HG02571 (cell line): Measurements from ENCODE around the gene ARF6.
"Not testable (repeated sequence)": the region's sequence is repeated elsewhere in the genome, so short reads cannot be mapped to it uniquely, and the experiment has no call there.

Experiments
- ATAC-seq: cut with Tn5 transposase; IDR thresholded peaks from one replicate; pipeline ENCODE4 v1.9.1; 2021; ENCODE audit warnings: mild to moderate bottlenecking, moderate library complexity; ENCODE audit not compliant: unreplicated experiment

The ARF6 gene

DNA sequence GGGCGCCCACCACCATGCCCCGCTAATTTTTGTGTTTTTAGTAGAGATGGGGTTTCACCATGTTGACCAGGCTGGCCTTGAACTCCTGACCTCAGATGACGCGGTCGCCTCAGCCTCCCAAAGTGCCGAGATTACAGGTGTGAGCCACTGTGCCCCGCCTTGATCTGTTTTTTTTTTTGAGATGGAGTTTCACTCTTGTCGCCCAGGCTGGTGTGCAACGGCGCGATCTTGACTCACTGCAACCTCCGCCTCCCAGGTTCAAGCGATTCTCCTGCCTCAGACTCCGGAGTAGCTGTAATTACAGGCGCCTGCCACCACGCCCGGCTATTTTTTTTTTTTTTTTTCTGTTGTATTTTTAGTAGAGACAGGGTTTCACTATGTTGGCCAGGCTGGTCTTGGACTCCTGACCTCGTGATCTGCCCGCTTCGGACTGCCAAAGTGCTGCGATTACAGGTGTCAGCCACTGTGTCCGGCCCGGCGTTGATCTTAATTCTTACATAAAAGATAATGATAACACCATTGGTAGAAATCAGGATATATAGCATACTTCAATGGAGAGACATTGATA lies 9.9 kb downstream of the ARF6 start:
- not testable (repeated sequence) for ATAC-seq

DNA sequence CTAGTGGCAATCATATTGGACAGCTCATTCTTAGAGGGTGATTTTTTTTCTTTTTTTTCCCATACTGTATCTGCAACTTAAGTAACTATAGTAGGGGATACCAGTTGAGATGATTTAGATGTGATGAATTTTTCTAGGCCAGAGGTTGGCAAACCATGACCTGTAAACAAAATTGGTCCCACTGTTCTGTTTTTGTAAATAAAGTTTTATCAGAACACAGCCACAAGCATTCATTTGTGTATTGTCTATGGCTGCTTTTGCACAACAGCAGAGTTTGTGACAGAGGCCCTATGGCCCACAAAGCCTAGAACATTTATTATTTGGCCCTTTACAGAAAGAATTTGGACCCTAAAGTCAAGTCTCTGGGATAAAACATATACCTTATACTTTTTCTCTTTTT lies 11.4 kb downstream of the ARF6 start:
- ATAC-seq: no peak

DNA sequence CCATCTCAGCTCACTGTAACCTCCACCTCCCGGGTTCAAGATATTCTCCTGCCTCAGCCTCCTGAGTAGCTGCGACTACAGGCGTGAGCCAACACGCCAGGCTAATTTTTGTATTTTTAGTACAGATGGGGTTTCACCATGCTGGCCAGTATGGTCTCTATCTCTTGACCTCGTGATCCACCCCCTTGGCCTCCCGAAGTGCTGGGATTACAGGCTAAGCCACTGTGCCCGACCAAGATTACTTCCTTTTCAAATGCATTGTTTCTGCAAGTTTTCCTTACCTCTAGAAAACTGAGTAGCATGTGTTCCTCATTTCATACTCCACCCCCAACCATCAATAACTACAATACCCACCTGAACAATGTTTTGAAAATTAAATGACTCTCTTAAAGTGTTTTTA lies 13.1 kb downstream of the ARF6 start:
- no peak for ATAC-seq

DNA sequence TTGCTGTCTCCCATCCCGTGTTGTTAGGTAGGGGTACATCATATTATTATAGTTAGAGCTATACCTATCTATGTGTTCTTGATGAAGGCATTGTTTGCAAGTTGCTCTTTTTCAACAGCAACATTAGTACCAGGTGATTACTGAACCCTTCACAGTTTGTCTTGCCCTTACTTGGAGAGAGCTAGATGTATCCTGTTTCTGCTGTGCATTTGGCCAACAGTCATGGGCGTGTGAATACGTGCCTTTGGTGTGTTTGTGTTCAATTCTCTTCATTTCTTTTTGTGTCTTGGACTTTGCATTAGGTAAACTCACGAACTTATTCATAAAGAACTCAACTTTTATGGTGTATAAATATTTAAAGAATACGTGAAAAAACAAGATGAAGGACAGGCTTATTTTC lies 14.3 kb downstream of the ARF6 start:
- ATAC-seq: no peak

DNA sequence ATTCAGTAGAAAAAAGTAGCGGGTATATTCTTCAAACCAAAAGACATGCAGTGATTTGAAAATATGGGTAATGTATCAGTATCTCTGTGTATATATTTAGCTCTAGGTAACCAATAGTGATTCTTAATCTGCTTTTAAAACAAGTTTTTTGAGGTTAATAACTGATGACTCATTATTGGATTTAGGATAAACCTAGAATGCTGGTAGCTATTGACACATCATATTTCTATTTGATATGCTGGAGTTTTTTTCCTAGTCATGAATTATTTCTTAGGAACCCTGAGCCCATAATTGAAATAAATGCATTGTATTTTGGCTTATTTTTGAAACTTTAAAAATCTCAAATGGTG lies 15.5 kb downstream of the ARF6 start:
- ATAC-seq: no peak

DNA sequence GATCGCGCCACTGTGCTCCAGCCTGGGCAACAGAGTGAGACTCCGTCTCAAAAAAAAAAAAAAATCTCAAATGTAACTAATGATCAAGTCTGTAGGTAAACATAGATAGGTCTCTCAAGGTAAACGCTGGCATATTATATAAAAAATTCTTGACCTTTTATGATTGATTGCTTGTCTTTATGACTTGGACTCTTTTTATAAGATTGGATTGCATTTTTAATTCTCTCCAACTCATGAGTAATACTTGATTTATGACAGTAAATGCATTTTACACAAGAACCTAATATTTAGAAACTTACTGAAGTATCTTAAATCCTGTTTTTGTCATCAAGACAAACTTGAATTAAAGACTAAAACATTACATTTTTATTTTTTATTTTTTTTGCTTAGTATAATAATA lies 16.1 kb downstream of the ARF6 start:
- ATAC-seq: no peak

DNA sequence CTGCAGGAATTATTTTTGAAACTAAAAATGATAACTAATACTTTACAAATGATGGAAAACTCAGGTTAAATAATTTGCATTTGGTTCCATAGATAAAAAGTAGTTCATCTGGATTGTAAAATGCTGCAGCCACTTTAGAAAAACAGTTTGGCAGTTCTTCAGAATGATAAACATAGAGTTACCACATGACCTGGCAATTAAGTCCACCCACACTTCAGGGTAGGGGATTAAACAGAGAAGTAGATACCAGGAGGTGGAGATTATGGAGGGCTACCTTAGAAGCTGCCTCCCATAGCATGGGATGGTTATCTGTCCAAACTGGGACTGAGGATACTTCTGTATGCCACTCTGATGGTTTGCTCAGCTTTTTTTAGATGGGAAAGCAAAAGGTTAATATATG lies 22.2 kb downstream of the ARF6 start:
- ATAC-seq: no peak

DNA sequence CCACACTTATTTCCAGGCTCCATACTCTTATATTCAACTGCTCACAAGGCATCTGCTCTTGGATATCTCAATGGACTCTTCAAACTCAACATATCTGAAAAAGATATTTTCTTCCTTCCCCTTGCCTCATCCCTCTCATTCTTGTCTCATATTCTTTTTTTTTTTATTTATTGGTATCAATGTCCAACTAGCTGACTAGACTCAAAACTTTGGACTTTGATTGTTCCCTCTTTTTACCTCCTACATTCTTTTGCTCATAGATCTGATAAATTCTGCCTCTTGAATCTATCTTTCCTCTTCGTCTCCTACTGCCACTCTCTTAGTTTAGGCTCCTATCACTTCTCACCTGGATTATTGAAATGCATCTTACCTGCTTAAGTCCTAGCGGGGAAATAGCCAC lies 25.8 kb downstream of the ARF6 start:
- ATAC-seq: no peak

DNA sequence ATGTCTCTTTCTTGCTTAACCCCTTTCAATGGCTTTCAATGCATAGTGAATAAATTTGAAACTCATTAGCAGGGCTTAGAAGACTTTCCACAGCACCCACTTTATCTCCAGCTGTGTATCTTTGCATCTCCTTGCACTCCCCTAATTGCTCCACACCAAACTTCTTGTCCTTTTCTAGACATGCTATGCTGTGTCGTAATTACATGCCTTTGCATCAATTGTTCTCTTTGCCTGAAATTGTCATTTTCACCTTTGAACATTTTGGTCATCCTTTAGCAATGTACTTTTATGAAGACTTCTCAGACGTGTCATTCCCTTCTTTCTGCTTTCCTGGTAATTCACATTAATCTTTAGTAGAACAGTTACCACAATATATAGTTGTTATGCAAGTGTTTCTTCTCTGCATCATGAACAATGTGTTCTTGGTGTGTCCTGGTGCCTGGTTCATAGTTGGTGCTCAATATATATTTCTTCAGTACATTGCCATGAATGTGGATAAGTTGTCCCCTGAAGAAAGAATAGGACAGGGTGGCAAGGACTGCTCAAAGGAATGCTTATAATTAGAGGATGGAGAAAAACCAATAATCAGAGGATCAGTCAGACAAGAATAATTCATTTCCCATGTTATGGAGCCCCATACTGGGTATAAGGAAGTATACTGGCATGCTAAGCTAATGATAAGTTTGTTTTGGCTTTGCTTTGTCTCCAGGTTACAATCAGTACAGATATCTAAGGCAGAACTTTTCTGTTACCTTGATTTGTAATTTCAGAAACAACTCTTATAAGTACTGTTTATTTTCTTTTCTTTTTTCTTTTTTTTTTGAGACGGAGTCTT lies 27.2 kb downstream of the ARF6 start:
- no peak for ATAC-seq

DNA sequence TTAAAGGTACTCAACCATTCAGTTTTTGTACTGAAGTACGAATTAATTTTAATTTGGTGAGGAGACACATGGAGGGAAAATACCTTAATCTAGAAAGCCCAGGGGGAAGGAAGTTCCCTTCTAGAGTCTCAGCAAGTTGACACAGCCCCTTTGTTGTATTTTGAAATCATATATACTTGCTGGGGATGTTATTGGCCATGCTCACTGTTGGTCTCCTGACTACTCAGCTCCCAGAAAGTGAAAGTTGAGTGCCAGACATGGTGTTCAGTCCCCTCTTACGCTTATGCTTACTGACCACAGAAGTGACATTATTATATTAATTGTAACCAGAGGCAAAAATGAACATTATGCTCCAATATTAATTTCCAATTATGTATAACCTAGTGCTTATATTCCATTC lies 28.1 kb downstream of the ARF6 start:
- no peak for ATAC-seq

DNA sequence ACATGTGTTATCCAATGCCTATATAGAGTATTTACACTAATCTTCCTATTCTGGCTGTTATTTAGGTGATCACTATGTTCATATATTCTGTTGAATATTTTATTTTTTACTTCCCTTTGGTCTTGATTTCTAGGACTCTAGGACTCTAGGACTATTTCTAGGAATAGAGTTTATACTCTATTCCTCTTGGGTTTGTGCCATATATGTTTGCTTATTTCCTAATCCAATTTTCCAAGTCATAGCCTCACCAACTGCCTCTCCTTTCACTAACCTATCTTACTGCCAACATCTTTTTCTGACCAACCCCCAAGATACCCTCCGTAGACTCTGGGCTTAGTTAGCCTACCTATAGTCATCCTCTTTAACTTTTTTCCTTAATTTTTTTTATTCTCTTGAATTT lies 28.5 kb downstream of the ARF6 start:
- ATAC-seq: no peak

DNA sequence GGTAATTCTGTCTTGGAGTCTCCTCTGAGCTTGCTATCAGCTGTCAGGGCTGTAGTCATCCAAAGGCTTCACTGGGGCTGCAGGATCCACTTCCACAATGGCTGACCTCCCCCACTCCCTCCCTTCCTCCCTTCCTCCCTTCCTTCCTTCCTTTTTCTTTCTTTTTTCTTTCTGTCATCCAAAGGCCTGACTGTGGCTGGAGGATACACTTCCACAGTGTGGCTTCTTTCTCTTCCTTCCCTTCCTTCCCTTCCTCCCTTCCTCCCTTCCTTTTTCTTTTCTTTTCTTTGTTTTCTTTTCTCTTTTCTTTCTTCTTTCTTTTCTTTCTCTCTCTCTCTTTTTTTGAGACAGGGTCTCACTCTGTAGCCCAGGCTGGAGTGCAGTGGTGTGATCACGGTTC lies 30.6 kb downstream of the ARF6 start:
- ATAC-seq: no peak

DNA sequence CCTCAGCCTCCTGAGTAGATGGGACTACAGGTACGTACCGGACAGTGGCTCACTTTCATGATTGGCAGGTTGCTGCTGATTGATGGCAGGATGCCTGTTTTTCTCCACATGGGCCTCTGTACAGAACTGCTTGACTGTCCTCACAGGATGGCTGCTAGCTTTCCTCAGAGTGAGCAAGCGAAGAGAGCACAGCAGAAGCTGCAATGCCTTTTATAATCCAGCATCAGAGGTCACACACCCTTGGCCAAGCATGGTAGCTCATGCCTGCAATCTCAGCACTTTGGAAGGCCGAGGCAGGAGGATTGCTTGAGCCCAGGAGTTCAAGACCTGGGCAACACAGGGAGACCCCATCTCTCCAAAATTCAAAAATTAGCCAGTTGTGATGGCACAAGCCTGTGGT lies 31.0 kb downstream of the ARF6 start:
- no peak for ATAC-seq

DNA sequence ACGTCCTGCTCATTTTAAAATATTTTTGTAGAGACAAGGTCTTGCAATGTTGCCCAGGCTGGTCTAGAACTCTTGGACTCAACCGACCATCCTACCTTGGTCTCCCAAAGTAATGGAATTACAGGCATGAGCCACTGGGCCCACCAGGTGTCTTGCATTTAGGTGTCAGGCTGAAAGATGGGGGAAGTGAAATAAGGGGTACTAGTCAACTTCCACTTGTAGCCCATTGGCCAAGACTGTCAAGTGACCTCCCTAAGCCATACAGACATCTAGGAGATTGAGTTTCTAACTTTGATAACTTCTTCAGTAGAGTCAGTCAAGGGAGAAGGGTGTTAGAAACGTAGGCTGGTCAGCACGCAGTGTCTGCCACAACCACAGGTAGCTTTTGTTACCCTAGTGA lies 32.0 kb downstream of the ARF6 start:
- ATAC-seq: no peak

DNA sequence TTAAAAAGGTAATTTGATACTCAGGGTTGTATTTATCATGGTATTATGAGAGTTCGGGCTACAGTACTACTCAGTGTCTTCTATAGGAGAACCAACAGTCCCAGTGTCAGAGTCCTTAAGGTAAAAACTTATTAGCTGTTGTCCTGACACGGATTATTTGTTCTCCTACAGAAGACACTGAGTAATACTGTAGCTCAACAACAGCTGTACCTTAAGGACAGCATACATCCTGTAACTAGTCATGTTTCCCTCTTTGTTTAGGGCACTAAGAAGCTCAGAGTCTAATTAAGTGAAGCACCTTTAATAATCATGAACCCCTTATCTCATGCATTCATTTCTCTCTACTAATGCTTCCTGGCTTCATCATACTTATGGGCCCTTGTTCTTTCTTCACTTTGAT lies 33.9 kb downstream of the ARF6 start:
- ATAC-seq: no peak

DNA sequence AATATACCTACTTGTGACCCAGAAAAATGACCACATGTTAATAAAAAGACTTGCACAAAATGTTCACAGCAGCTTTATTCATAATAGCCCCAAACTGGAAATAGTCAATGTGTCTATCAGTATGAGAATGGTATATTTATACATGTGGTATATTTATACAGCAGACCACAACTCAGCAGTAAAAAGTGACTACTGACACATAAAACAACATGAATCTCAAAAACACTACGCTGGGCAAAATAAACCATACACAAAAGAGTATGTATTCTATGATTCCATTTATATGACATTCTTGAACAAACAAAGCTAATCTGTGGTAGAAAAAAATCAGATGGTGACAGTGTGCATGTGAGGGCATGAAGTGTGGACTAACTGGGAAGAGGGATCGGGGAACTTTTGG lies 35.1 kb downstream of the ARF6 start:
- ATAC-seq: no peak

DNA sequence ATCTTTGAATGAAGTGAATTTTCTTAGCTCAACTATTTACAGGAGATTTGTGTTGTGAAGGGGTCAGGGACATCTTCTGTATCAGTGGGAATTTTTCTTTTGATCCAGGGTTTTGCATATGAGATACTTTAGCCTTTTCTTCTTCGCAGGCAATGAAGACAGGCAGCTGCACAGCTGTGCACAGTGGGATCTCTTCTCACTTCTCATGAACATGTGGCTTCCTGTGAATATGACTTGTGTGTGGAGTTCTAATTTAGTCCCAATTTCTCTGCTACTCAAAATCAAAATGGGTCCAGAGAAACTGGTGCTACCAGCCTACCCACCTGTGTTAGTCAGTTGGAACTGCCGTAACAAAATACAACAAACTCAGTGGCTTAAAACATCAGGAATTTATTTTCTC lies 37.8 kb downstream of the ARF6 start:
- ATAC-seq: no peak

DNA sequence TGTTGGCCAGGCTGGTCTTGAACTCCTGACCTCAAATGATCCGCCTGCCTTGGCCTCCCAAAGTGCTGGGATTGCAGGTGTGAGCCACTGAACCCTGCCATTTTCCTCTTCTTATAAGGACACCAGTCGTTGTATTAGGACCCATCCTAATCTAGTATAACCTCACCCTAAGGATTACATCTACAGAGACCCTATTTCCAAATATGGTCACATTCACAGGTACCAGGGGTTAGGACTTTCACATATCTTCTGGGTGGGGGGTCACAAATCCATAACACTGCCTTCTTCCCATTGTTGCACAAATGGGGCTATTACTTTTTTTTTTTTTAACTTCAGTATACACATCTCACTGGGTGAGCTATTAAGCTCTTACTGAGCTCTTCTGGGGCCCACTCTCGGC lies 38.6 kb downstream of the ARF6 start:
- ATAC-seq: no peak

DNA sequence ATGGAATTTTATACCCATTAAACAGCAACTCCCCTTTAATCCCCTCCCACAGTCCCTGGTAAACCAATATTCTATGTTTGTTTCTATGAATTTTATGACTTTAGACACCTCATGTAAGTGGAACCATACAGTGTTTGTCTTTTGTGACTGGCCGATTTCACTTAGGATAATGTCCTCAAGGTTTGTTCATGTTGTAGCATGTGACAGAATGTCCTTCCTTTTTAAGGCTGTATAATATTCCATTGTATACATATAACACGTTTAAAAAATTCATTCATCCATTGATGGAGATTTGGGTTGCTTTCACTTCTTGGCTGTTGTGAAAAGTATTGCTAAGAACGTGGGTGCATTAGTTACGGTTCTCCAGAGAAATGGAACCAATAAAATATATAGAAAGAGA lies 40.2 kb downstream of the ARF6 start:
- ATAC-seq: no peak

DNA sequence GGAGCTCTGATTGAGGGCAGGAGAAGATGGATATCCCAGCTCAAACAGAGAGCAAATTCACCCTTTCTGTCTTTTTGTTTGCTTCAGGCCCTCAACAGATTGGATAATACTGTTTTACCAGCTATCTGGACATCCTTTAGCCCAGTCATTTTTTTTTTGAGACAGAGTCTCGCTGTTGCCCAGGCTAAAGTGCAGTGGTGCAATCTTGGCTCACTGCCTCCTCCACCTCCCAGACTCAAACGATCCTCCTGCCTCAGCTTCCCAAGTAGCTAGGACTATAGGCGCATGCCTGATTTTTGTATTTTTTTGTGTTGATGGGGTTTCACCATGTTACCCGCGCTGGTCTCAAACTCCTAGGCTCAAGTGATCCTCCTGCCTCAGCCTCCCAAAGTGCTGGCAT lies 40.8 kb downstream of the ARF6 start:
- ATAC-seq: no peak

DNA sequence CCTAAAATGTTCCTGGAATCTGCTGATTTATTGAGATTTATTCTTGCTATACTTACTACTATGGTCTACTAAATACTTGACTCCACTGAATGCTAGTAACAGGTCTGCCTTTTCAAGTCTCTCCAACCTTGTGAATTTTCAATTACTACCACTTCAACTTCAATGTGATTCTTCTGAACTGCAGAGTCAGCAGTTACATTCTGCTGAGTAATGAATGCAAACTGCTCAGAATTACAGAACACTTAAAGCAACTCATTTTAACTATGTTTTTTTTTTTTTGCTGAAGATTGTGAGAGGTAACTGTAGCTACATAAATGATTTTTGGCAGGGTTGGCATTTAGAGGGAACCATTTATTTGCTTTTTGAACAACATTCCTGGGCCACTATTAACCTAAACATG lies 41.8 kb downstream of the ARF6 start:
- no peak for ATAC-seq

DNA sequence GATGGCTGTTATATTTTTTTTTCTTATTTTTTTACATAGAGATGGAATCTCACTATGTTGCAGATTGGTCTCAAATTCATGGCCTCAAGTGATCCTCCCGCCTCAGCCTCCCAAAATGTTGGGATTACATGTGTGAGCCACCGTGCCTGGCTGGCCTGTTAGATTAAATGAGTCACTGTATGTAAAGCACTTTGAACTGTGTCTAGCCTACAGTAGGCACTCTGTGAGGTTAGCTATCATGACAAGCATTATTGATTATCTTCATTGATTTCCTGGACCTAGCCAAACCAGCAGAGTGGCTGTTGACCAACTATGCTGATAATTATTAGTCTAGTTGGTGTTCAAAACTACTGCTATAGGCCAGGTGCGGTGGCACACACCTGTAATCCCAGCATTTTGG lies 42.6 kb downstream of the ARF6 start:
- ATAC-seq: no peak

DNA sequence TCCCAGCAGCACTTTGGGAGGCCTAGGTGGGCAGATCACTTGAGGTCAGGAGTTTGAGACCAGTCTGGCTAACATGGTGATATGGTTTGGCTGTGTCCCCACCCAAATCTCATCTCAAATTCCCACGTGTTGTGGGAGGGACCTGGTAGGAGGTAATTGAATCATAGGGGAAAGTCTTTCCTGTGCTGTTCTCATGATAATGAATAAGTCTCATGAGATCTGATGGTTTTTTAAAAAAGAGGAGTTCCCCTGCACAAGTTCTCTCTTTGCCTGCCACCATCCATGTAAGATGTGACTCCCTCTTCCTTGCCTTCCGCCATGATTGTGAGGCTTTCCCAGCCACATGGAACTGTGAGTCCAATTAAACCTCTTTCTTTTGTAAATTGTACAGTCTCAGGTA lies 43.4 kb downstream of the ARF6 start:
- ATAC-seq: not testable (repeated sequence)
